Hepatocyte (in vitro differentiated cells): Measurements from ENCODE around the gene CEP131. TPM values are rescaled to one million over a fixed set of nuclear protein-coding genes. Genes with fewer than 3 reads are reported as not detected.

Experiments
- DNase-seq: peaks from one replicate; pipeline ENCODE4 v3.0.0-alpha.2; 2016; ENCODE audit warnings: low spot score
- H2AFZ ChIP-seq: fragments of 200-600 bp; sonication (generic); 2 replicates; pipeline ENCODE4 v1.6.0; 2016; ENCODE audit warnings: antibody characterized with exemption, mild to moderate bottlenecking
- H3K27ac ChIP-seq: fragments of 200-600 bp; sonication (generic); 2 replicates; pipeline ENCODE4 v1.5.1; 2016; ENCODE audit warnings: mild to moderate bottlenecking
- H3K27me3 ChIP-seq: fragments of 200-600 bp; sonication (generic); 2 replicates; pipeline ENCODE4 v1.6.1; 2016
- H3K36me3 ChIP-seq: fragments of 200-600 bp; sonication (generic); replicated peaks from 2 replicates; pipeline ENCODE4 v1.5.1; 2016; ENCODE audit warnings: low read depth; ENCODE audit not compliant: insufficient read depth
- H3K4me1 ChIP-seq: fragments of 200-600 bp; sonication (generic); 2 replicates; pipeline ENCODE4 v1.5.1; 2016; ENCODE audit warnings: mild to moderate bottlenecking, moderate library complexity; ENCODE audit not compliant: insufficient read depth
- H3K4me2 ChIP-seq: fragments of 200-600 bp; sonication (generic); 2 replicates; pipeline ENCODE4 v1.6.0; 2016
- H3K4me3 ChIP-seq: fragments of 200-600 bp; sonication (generic); 2 replicates; pipeline ENCODE4 v1.5.1; 2016; ENCODE audit warnings: mild to moderate bottlenecking
- H3K79me2 ChIP-seq: fragments of 200-600 bp; sonication (generic); 2 replicates; pipeline ENCODE4 v1.6.0; 2017; ENCODE audit warnings: mild to moderate bottlenecking
- H3K9me2 ChIP-seq: fragments of 200-600 bp; sonication (generic); replicated peaks from 2 replicates; pipeline ENCODE4 v1.6.0; 2017; ENCODE audit warnings: mild to moderate bottlenecking; ENCODE audit not compliant: insufficient read depth
- H3K9me3 ChIP-seq: fragments of 200-600 bp; sonication (generic); 2 replicates; pipeline ENCODE4 v1.5.1; 2016; ENCODE audit warnings: low read depth, mild to moderate bottlenecking
- H4K20me1 ChIP-seq: fragments of 200-600 bp; sonication (generic); 2 replicates; pipeline ENCODE4 v1.6.0; 2016; ENCODE audit warnings: mild to moderate bottlenecking; ENCODE audit not compliant: insufficient read depth, poor library complexity, severe bottlenecking
- CTCF ChIP-seq: fragments of 200-600 bp; sonication (generic); IDR thresholded peaks from 2 replicates; pipeline ENCODE4 v1.5.1; 2016; ENCODE audit warnings: antibody characterized with exemption, mild to moderate bottlenecking; ENCODE audit not compliant: poor library complexity
- EZH2 ChIP-seq: fragments of 200-600 bp; sonication (generic); IDR thresholded peaks from 2 replicates; pipeline ENCODE4 v1.6.1; 2016; ENCODE audit warnings: antibody characterized with exemption, mild to moderate bottlenecking, borderline replicate concordance
- EZH2phosphoT487 ChIP-seq: fragments of 200-600 bp; sonication (generic); IDR thresholded peaks from one replicate; pipeline ENCODE4 v1.6.1; 2018; ENCODE audit warnings: antibody characterized with exemption, mild to moderate bottlenecking, low read depth, moderate library complexity; ENCODE audit not compliant: unreplicated experiment, severe bottlenecking
- WGBS: methylation state at CpG from one replicate; pipeline ENCODE4 v1.1.6; 2016; ENCODE audit warnings: low lambda C conversion rate; ENCODE audit errors: missing lambda C conversion rate; 5-methylcytosine and 5-hydroxymethylcytosine counted together
- polyA plus RNA-seq: library from polyadenylated mRNA; unstranded; fragments of >200 nt; fragmentation: Nextera tagmentation; extraction: Ambion mirVana; gene quantifications from 2 replicates; pipeline ENCODE4 v1.2.1, GENCODE V29; 2016
- total RNA-seq: library from RNA; depleted of rRNA; stranded (reverse); fragments of >200 nt; gene quantifications from 2 replicates; pipeline ENCODE4 v1.2.3, GENCODE V29; 2014

CEP131 gene
- total and polyA plus RNA-seq, 2 experiments from 2014 or later = 7.3 to 10.1 TPM

GRCh38 chr17:81248649-81249048, 25.9 kb upstream of the CEP131 start:
- Histone ChIP-seq H3K36me3 (no peaks in the 10 kb centered on the region), H2AFZ (no peak overlapping the region), H3K4me3 (no peak overlapping the region), H3K4me2 (no peak overlapping the region), H3K4me1 (no peaks in the 10 kb centered on the region), H3K9me2 (no peaks in the 10 kb centered on the region), H4K20me1 (no peaks in the 10 kb centered on the region), H3K27ac (no peak overlapping the region), H3K9me3 (no peaks in the 10 kb centered on the region), H3K27me3 (no peaks in the 10 kb centered on the region), H3K79me2 (no peaks in the 10 kb centered on the region)
- 81% methylated on average over 15 of the region's 16 CpGs for WGBS
- DNase-seq = no peak
- TF ChIP-seq EZH2 = no peak
- no peak for TF ChIP-seq CTCF
- TF ChIP-seq EZH2phosphoT487 = no peak

GRCh38 chr17:81247339-81247990, 24.7 kb upstream of the CEP131 start:
- no peak overlapping the region for H3K4me3 ChIP-seq
- no peaks in the 10 kb centered on the region for H3K79me2 ChIP-seq
- DNase-seq = no peak
- H4K20me1 ChIP-seq = no peaks in the 10 kb centered on the region
- no peaks in the 10 kb centered on the region for H3K9me3 ChIP-seq
- H3K4me1 ChIP-seq = no peaks in the 10 kb centered on the region
- no peak overlapping the region for H3K4me2 ChIP-seq
- H3K27ac ChIP-seq = no peak overlapping the region
- no peaks in the 10 kb centered on the region for H3K9me2 ChIP-seq
- H3K36me3 ChIP-seq = no peaks in the 10 kb centered on the region
- no peaks in the 10 kb centered on the region for H3K27me3 ChIP-seq
- H2AFZ ChIP-seq = no peak overlapping the region
- TF ChIP-seq CTCF (no peak), EZH2 (no peak), EZH2phosphoT487 (no peak)
- WGBS = 93% methylated on average over 14 of the region's 15 CpGs

DNA sequence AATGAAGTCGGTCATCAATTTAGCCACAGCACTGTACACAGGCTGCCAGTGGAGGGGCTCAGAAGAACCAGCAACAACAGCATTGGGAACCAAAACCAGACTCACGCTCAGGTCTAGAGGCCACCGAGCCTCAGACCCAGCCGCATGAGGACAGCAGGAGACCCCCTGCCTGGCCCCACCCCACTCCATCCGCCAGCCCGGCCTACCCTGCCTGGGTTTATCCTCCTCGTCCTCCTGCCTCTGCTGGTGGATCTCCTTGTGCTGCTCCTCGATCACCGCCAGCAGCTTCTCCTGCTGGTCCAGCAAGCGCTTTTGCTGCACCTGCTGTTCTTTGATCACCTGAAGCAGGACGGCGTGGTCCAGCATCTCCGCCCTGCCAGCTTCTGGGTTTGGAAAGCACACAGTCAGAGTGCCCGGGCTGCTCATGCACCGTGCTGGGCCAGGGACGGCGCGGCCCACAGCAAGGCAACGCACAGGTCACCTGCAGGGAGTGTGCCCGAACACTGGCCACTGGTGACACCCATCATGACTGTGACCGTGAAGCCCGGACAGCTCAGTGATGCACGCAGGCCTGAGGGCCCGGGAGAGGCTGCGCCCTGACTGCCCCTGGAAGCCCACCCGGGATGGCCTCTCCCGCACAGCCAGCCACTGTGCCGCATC, 24.0 kb upstream of the CEP131 start:
- H3K4me1 ChIP-seq = no peaks in the 10 kb centered on the region
- no peak overlapping the region for H3K4me2 ChIP-seq
- H3K79me2 ChIP-seq = no peaks in the 10 kb centered on the region
- H3K9me2 ChIP-seq = no peaks in the 10 kb centered on the region
- WGBS = 96% methylated on average over 25 of the region's 28 CpGs
- H3K36me3 ChIP-seq = no peaks in the 10 kb centered on the region
- no peak for TF ChIP-seq CTCF
- TF ChIP-seq EZH2phosphoT487 = no peak
- no peak for TF ChIP-seq EZH2
- H3K27ac ChIP-seq = no peak overlapping the region
- H3K4me3 ChIP-seq = no peak overlapping the region
- H3K9me3 ChIP-seq = no peaks in the 10 kb centered on the region
- DNase-seq = no peak
- no peaks in the 10 kb centered on the region for H4K20me1 ChIP-seq
- no peak overlapping the region for H2AFZ ChIP-seq
- H3K27me3 ChIP-seq = no peaks in the 10 kb centered on the region
